H1 (cell line): ENCODE data around the gene XIRP1. TPM values are rescaled to one million over a fixed set of nuclear protein-coding genes. Genes with fewer than 3 reads are reported as not detected.

Experiments
- CREB1 ChIP-seq: IDR thresholded peaks from 2 replicates; pipeline ENCODE4 v1.6.1; 2012; ENCODE audit warnings: inconsistent platforms
- NRF1 ChIP-seq: IDR thresholded peaks from 2 replicates; pipeline ENCODE4 v1.6.1; 2011; ENCODE audit warnings: mild to moderate bottlenecking, low read depth, low read length, improper control_type of control experiment
- TAF1 ChIP-seq: IDR thresholded peaks from 2 replicates; pipeline ENCODE4 v1.6.1; 2011; ENCODE audit warnings: mild to moderate bottlenecking, low read depth, low read length
- TAF7 ChIP-seq: optimal IDR thresholded peaks from 2 replicates; pipeline ENCODE3; 2011; ENCODE audit warnings: low read depth, mild to moderate bottlenecking, inconsistent platforms, low read length, moderate library complexity, borderline replicate concordance
- polyA plus RNA-seq, 7 experiments: library from polyadenylated mRNA; depleted of rRNA in 3 of 7; stranded (reverse) in 5 of 7; unstranded in 2 of 7; fragments of >200 nt in 5 of 7; fragments of 200-250 nt in 2 of 7; gene quantifications; 1 replicate in 5 of 7; 2 replicates in 1 of 7; 4 replicates in 1 of 7; pipeline versions ENCODE4 v1.2.1 to v1.2.3, GENCODE V29; 2011 to 2013; ENCODE audit warnings: missing spikeins in 2 of 7, mixed read lengths in 2 of 7
- total RNA-seq: library from RNA; stranded (reverse); fragmentation: NEBNext Ultra II Directional; extraction: Animal tissue kit (Norgen Biotek cat#: 25700); gene quantifications from 2 replicates; pipeline ENCODE4 v1.2.1, GENCODE V29; 2021

The XIRP1 gene
- total and polyA plus RNA-seq, 2 of the 8 experiments (the other 6 are each of a cell fraction or from before 2014, with no cell fraction given) = not detected

GRCh38 chr3:39148435-39149058, 43.8 kb downstream of the XIRP1 start (continued):
- TF ChIP-seq TAF1 (no peak), CREB1 (no peak), NRF1 (no peak), TAF7 (no peak)
